Endothelial cell of umbilical vein (primary cell): Measurements from ENCODE around the gene CCDC136. TPM values are rescaled to one million over a fixed set of nuclear protein-coding genes. Genes with fewer than 3 reads are reported as not detected.

Experiments
- BruUV-seq: library from RNA; stranded (reverse); fragments of 400-500 nt; replicated peaks from 2 replicates; lab custom pipeline; 2021; lab: Mats Ljungman, UMichigan
- CTCF ChIA-PET: fragments of 300-600, 350-600 bp; sonication (Branson Sonifier 250); formaldehyde crosslinking; loops from one replicate; lab custom pipeline; 2021; ENCODE audit warnings: antibody characterized with exemption, inconsistent platforms; lab: Charles Lee
- POLR2A ChIA-PET: fragments of 300-600, 350-600 bp; sonication (Branson Sonifier 250); formaldehyde crosslinking; loops from one replicate; lab custom pipeline; 2021; ENCODE audit warnings: antibody characterized with exemption, inconsistent platforms; lab: Charles Lee
- DNase-seq: peaks from one replicate; pipeline ENCODE4 v3.0.0-alpha.2; 2011; ENCODE audit warnings: low read depth, low spot score
- FAIRE-seq: peaks from 2 replicates; lab custom pipeline; 2011; peaks lifted over from hg19 to GRCh38; lab: Jason Lieb, UNC
- H2AFZ ChIP-seq: 2 replicates; pipeline ENCODE4 v1.6.0; 2012; ENCODE audit warnings: low read depth, low read length, control low read depth, inconsistent platforms
- H3K27ac ChIP-seq: 2 replicates; pipeline ENCODE4 v1.5.1; 2011; ENCODE audit warnings: low read depth, mild to moderate bottlenecking, control low read depth, low read length, moderate library complexity; ENCODE audit not compliant: insufficient read depth
- H3K27me3 ChIP-seq, 2 experiments: 2 replicates each; pipeline versions ENCODE4 v1.6.0 to v1.6.1; 2011; ENCODE audit warnings: low read length in 2 of 2, mixed read lengths in 1 of 2; ENCODE audit not compliant: control insufficient read depth in 2 of 2, insufficient read depth in 2 of 2
- H3K36me3 ChIP-seq, 2 experiments: 2 replicates in 1 of 2; 3 replicates in 1 of 2; pipeline ENCODE4 v1.5.1; 2011; ENCODE audit warnings: low read length in 2 of 2, mild to moderate bottlenecking in 1 of 2, moderate library complexity in 1 of 2; ENCODE audit not compliant: control insufficient read depth in 2 of 2, insufficient read depth in 2 of 2; ENCODE audit errors: extremely low read depth in 1 of 2
- H3K4me1 ChIP-seq: 3 replicates; pipeline ENCODE4 v1.5.1; 2011; ENCODE audit warnings: mild to moderate bottlenecking, low read length; ENCODE audit not compliant: control insufficient read depth, insufficient read depth; ENCODE audit errors: extremely low read depth
- H3K4me2 ChIP-seq: 2 replicates; pipeline ENCODE4 v1.6.1; 2011; ENCODE audit warnings: low read length, control low read depth, mixed read lengths; ENCODE audit not compliant: insufficient read depth
- H3K4me3 ChIP-seq, 3 experiments: fragments of 200-600 bp in 1 of 3; sonication (generic), shearing (Covaris generic) in 1 of 3; replicated peaks in 1 of 3; 2 replicates each; pipeline ENCODE4 v1.5.1; 2011 to 2016; ENCODE audit warnings: control low read depth in 3 of 3, low read length in 3 of 3, mild to moderate bottlenecking in 2 of 3, inconsistent platforms in 1 of 3, low read depth in 1 of 3, moderate library complexity in 1 of 3; ENCODE audit not compliant: insufficient read depth in 1 of 3
- H3K79me2 ChIP-seq: 2 replicates; pipeline ENCODE4 v1.6.0; 2012; ENCODE audit warnings: low read length, inconsistent platforms; ENCODE audit not compliant: control insufficient read depth, insufficient read depth
- H3K9ac ChIP-seq: replicated peaks from 2 replicates; pipeline ENCODE3; 2011; ENCODE audit warnings: low read length, control low read depth; ENCODE audit not compliant: insufficient read depth; ENCODE audit errors: extremely low read depth
- H3K9me1 ChIP-seq: replicated peaks from 3 replicates; pipeline ENCODE4 v1.6.0; 2011; ENCODE audit warnings: mild to moderate bottlenecking, low read length; ENCODE audit not compliant: control insufficient read depth, insufficient read depth; ENCODE audit errors: extremely low read depth
- H3K9me3 ChIP-seq: replicated peaks from 2 replicates; pipeline ENCODE4 v1.5.1; 2012; ENCODE audit warnings: low read length, inconsistent platforms; ENCODE audit not compliant: control insufficient read depth, insufficient read depth
- H4K20me1 ChIP-seq: replicated peaks from 2 replicates; pipeline ENCODE3; 2011; ENCODE audit warnings: mild to moderate bottlenecking, low read length; ENCODE audit not compliant: control insufficient read depth, insufficient read depth; ENCODE audit errors: extremely low read depth
- EZH2 ChIP-seq: IDR thresholded peaks from 2 replicates; pipeline ENCODE4 v1.6.1; 2012; ENCODE audit warnings: borderline replicate concordance, low read depth, mild to moderate bottlenecking, moderate library complexity, low read length, inconsistent platforms; ENCODE audit not compliant: severe bottlenecking
- FOS ChIP-seq: IDR thresholded peaks from 2 replicates; pipeline ENCODE4 v1.6.1; 2011; ENCODE audit warnings: mild to moderate bottlenecking, low read length, moderate library complexity, borderline replicate concordance; ENCODE audit not compliant: insufficient read depth
- GATA2 ChIP-seq: IDR thresholded peaks from 2 replicates; pipeline ENCODE4 v1.7.0; 2011; ENCODE audit warnings: low read depth, mild to moderate bottlenecking, moderate library complexity, mixed read lengths, low read length; ENCODE audit not compliant: insufficient read length, insufficient read depth
- JUN ChIP-seq: IDR thresholded peaks from 2 replicates; pipeline ENCODE4 v1.6.1; 2011; ENCODE audit warnings: borderline replicate concordance, low read depth; ENCODE audit not compliant: insufficient read length, insufficient read depth
- MYC ChIP-seq: IDR thresholded peaks from one replicate; pipeline ENCODE4 v1.6.1; 2011; ENCODE audit warnings: mild to moderate bottlenecking, low read depth, low read length
- POLR2A ChIP-seq: IDR thresholded peaks from 2 replicates; pipeline ENCODE4 v1.6.1; 2012; ENCODE audit warnings: low read depth, mild to moderate bottlenecking, control low read depth, low read length
- POLR2AphosphoS5 ChIP-seq: IDR thresholded peaks from 2 replicates; pipeline ENCODE4 v1.6.1; 2012; ENCODE audit warnings: low read depth, mild to moderate bottlenecking, control low read depth, low read length, moderate library complexity; ENCODE audit not compliant: insufficient read depth
- dilution Hi-C: fragments of 300-500 bp; cut with MboI; formaldehyde crosslinking; loops from one replicate; pipeline ENCODE4 v1.15.0; 2019; ENCODE audit warnings: low sequenced_read_pairs; ENCODE audit not compliant: extremely low pct_ligation_motif_present
- intact Hi-C: fragments of 100-400 bp; cut with micrococcal nuclease; formaldehyde crosslinking; loops from one replicate; pipeline ENCODE4 v1.10.0; 2022
- polyA plus RNA-seq, 4 experiments: library from polyadenylated mRNA; depleted of rRNA in 3 of 4; stranded (reverse) in 3 of 4; unstranded in 1 of 4; fragments of >200 nt; gene quantifications; 2 replicates each; pipeline versions ENCODE4 v1.2.1 to v1.2.3, GENCODE V29; 2011 to 2012; ENCODE audit warnings: missing spikeins in 1 of 4
- total RNA-seq: library from RNA; stranded (reverse); gene quantifications from 2 replicates; pipeline ENCODE4 v1.2.3, GENCODE V29; 2021
- TF ChIP-seq, protein P1 (sequence below), 2 donors: IDR thresholded peaks; 1 replicate in 1 of 2; 2 replicates in 1 of 2; pipeline ENCODE4 v1.5.1; 2011; ENCODE audit warnings: low read length in 2 of 2, mild to moderate bottlenecking in 2 of 2, moderate library complexity in 2 of 2, control low read depth in 1 of 2, inconsistent platforms in 1 of 2, low read depth in 1 of 2; ENCODE audit not compliant: insufficient read depth in 1 of 2; ENCODE audit errors: extremely low read depth in 1 of 2
- TF ChIP-seq, protein P2 (sequence below): IDR thresholded peaks from 2 replicates; pipeline ENCODE4 v1.6.1; 2011; ENCODE audit not compliant: insufficient read depth, insufficient read length

Gene CCDC136
- total and polyA plus RNA-seq, 2 donors (not counting 3 experiments of a cell fraction or from before 2014, with no cell fraction given) = 1.8 to 3.3 TPM

DNA sequence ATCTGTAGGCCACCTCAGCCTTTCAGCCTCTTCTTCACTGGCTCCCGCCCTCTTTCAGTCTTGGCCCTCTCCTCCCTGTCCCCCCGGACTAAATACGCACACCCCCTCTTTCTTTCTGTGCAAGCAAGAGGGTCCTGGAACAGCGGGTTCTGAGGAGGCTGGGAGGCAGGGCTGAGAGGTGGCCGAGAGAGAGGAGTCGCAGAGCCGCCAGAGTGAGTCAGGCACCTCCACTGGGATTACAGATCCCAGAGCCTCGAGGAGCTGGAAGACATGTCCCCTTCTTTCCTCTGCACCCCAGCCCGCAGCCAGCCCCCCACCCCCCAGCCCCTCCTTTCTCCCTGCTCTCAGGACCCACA is 182 bp downstream of the CCDC136 start:
- no peak for FAIRE-seq
- dilution Hi-C loops = no loop called here

More for the DNA sequence above, 182 bp downstream of the CCDC136 start:
- Histone ChIP-seq H3K9me3 (no peaks in the 10 kb centered on the region), H3K4me1 (peaks cover 4% of the 10 kb centered on the region), H3K79me2 (no peaks in the 10 kb centered on the region), H3K36me3 (no peaks in the 10 kb centered on the region), H3K9me1 (no peaks in the 10 kb centered on the region), H3K27me3 (peaks cover 16 to 32% of the 10 kb centered on the region in 2 experiments), H2AFZ (peak overlapping the region; percentile 96), H3K27ac (no peak overlapping the region), H3K9ac (no peak overlapping the region), H4K20me1 (no peaks in the 10 kb centered on the region), H3K4me2 (peak overlapping the region; percentile 83), H3K4me3 (peak overlapping the region in 1 of 3 experiments; percentile 55)
- intact Hi-C loops = loop anchor here (1.0 to 2.0 kb wide), 2 partner anchors 41 to 71 kb away; no protein-coding TSS in a partner anchor
- BruUV-seq = no TSS peak
- DNase-seq = no peak
- ChIA-PET POLR2A (no interaction called here), CTCF (interaction anchor here (0.7 to 1.2 kb wide), 2 partner anchors 91 to 290 kb away, joined by 3 to 4 read pairs; no protein-coding TSS in a partner anchor)
- no peak for TF ChIP-seq POLR2AphosphoS5
- no peak for TF ChIP-seq MYC
- no peak for TF ChIP-seq EZH2
- no peak for TF ChIP-seq POLR2A
- TF ChIP-seq GATA2 = no peak
- TF ChIP-seq, protein P1, sequence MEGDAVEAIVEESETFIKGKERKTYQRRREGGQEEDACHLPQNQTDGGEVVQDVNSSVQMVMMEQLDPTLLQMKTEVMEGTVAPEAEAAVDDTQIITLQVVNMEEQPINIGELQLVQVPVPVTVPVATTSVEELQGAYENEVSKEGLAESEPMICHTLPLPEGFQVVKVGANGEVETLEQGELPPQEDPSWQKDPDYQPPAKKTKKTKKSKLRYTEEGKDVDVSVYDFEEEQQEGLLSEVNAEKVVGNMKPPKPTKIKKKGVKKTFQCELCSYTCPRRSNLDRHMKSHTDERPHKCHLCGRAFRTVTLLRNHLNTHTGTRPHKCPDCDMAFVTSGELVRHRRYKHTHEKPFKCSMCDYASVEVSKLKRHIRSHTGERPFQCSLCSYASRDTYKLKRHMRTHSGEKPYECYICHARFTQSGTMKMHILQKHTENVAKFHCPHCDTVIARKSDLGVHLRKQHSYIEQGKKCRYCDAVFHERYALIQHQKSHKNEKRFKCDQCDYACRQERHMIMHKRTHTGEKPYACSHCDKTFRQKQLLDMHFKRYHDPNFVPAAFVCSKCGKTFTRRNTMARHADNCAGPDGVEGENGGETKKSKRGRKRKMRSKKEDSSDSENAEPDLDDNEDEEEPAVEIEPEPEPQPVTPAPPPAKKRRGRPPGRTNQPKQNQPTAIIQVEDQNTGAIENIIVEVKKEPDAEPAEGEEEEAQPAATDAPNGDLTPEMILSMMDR (IDR thresholded peaks at IDR 0.05; ENCODE audit: extremely low read depth in 1 of 2, insufficient read depth in 1 of 2, low read depth in 1 of 2, low read length in 2 of 2) = no peak
- no peak for TF ChIP-seq FOS
- TF ChIP-seq JUN = no peak
- TF ChIP-seq, protein P2, sequence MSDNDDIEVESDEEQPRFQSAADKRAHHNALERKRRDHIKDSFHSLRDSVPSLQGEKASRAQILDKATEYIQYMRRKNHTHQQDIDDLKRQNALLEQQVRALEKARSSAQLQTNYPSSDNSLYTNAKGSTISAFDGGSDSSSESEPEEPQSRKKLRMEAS = no peak
